ENCODE results near the gene THADA.

DNA sequence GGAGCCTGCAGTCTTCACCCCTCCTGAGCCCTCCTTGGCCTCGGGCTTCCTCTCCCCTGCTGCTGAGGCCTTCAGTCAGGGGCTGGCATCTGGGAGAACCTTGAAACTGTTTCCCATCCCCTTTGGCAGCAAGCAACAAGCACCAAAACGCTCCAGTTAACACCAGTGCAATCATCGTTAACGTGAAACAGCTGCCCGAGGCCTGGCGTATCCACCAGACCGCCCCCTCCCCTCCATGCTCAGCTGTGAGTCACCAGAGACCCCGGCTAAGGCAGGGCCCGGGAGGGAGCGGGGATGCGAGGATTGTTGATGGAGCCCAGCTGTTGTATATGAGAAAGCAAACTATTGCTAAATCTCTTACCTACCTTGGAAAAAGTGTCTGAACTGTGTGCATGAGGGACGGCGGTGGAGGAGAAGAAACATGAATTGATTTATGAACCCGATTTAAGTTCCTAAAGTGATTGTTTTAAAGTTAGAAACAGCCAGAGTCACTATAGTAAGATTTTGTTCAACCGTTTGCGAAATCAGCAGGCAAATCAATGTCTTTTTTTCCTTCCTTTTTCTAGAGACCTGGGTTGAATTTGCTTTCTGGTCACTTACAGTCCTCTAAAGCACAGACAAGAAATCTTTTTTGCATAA lies 374.6 kb downstream of the THADA start:
- no peak for TF ChIP-seq EP300 (IDR thresholded peaks at IDR 0.05)
- TF ChIP-seq, protein P1, sequence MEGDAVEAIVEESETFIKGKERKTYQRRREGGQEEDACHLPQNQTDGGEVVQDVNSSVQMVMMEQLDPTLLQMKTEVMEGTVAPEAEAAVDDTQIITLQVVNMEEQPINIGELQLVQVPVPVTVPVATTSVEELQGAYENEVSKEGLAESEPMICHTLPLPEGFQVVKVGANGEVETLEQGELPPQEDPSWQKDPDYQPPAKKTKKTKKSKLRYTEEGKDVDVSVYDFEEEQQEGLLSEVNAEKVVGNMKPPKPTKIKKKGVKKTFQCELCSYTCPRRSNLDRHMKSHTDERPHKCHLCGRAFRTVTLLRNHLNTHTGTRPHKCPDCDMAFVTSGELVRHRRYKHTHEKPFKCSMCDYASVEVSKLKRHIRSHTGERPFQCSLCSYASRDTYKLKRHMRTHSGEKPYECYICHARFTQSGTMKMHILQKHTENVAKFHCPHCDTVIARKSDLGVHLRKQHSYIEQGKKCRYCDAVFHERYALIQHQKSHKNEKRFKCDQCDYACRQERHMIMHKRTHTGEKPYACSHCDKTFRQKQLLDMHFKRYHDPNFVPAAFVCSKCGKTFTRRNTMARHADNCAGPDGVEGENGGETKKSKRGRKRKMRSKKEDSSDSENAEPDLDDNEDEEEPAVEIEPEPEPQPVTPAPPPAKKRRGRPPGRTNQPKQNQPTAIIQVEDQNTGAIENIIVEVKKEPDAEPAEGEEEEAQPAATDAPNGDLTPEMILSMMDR (IDR thresholded peaks at IDR 0.05) = no peak

All from upper lobe of left lung (tissue), 4 donors.